CD14-positive monocyte (primary cell): Measurements from ENCODE around the gene IGFBP7. TPM values are rescaled to one million over a fixed set of nuclear protein-coding genes. Genes with fewer than 3 reads are reported as not detected.

Experiments
- DNase-seq, 3 donors: peaks; one replicate each; pipeline ENCODE4 v3.0.0-alpha.2; 2011 to 2022
- H2AFZ ChIP-seq: 2 replicates; pipeline ENCODE4 v1.6.0; 2012; ENCODE audit warnings: mild to moderate bottlenecking, low read depth, low read length, inconsistent platforms; ENCODE audit not compliant: insufficient read depth, poor library complexity, severe bottlenecking
- H3K27ac ChIP-seq, 2 donors: 1 replicate in 1 of 2; 2 replicates in 1 of 2; pipeline ENCODE4 v1.5.1; 2012 to 2013; ENCODE audit warnings: low read length in 2 of 2, control low read depth in 1 of 2, inconsistent platforms in 1 of 2, low read depth in 1 of 2, mild to moderate bottlenecking in 1 of 2
- H3K27me3 ChIP-seq, 2 donors: one replicate each; pipeline versions ENCODE4 v1.6.0 to v1.6.1; 2011 to 2013; ENCODE audit warnings: low read length in 2 of 2; ENCODE audit not compliant: control insufficient read depth in 2 of 2, insufficient read depth in 2 of 2
- H3K36me3 ChIP-seq, 2 donors: replicated peaks in 1 of 2; 1 replicate in 1 of 2; 2 replicates in 1 of 2; pipeline versions ENCODE4 v1.5.1 to v1.6.1; 2012 to 2013; ENCODE audit warnings: low read length in 2 of 2, control low read depth in 1 of 2, inconsistent platforms in 1 of 2, mild to moderate bottlenecking in 1 of 2; ENCODE audit not compliant: insufficient read depth in 2 of 2, control insufficient read depth in 1 of 2
- H3K4me1 ChIP-seq, 2 donors: 1 replicate in 1 of 2; 2 replicates in 1 of 2; pipeline versions ENCODE4 v1.5.1 to v1.6.1; 2012 to 2013; ENCODE audit warnings: low read length in 2 of 2, control low read depth in 1 of 2, inconsistent platforms in 1 of 2, mild to moderate bottlenecking in 1 of 2, moderate library complexity in 1 of 2; ENCODE audit not compliant: insufficient read depth in 2 of 2, control insufficient read depth in 1 of 2
- H3K4me2 ChIP-seq: replicated peaks from 2 replicates; pipeline ENCODE3; 2012; ENCODE audit warnings: low read length, moderate library complexity, mild to moderate bottlenecking; ENCODE audit not compliant: poor library complexity, severe bottlenecking; ENCODE audit errors: extremely low read depth
- H3K4me3 ChIP-seq, 3 experiments: fragments of 200-600 bp in 1 of 3; sonication (generic) in 1 of 3; replicated peaks in 1 of 3; 1 replicate in 2 of 3; 2 replicates in 1 of 3; pipeline ENCODE4 v1.5.1; 2011 to 2013; ENCODE audit warnings: low read length in 3 of 3, mild to moderate bottlenecking in 3 of 3, control low read depth in 2 of 3, low read depth in 2 of 3, inconsistent platforms in 1 of 3, moderate library complexity in 1 of 3
- H3K79me2 ChIP-seq: 2 replicates; pipeline ENCODE4 v1.6.0; 2012; ENCODE audit warnings: mild to moderate bottlenecking, control low read depth, inconsistent platforms, low read length, moderate library complexity; ENCODE audit not compliant: insufficient read depth
- H3K9ac ChIP-seq: 2 replicates; pipeline ENCODE4 v1.6.0; 2017; ENCODE audit warnings: low read length, mild to moderate bottlenecking; ENCODE audit not compliant: insufficient read depth, poor library complexity, severe bottlenecking
- H3K9me3 ChIP-seq, 2 donors: replicated peaks in 1 of 2; 1 replicate in 1 of 2; 2 replicates in 1 of 2; pipeline versions ENCODE4 v1.5.1 to v1.6.1; 2012 to 2013; ENCODE audit warnings: low read length in 2 of 2, control low read depth in 1 of 2; ENCODE audit not compliant: control insufficient read depth in 1 of 2, insufficient read depth in 1 of 2
- H4K20me1 ChIP-seq: 2 replicates; pipeline ENCODE4 v1.6.0; 2012; ENCODE audit warnings: mild to moderate bottlenecking, low read length, control low read depth, moderate library complexity; ENCODE audit not compliant: insufficient read depth
- H3K27ac Mint-ChIP-seq, 7 donors: one replicate each; pipeline ENCODE4 v1.8.0; 2020; ENCODE audit warnings: mild to moderate bottlenecking in 7 of 7, mixed read lengths in 7 of 7, moderate library complexity in 6 of 7, inconsistent platforms in 2 of 7
- H3K27me3 Mint-ChIP-seq, 3 donors: one replicate each; pipeline ENCODE4 v1.8.0; 2021 to 2022; ENCODE audit warnings: low read depth in 3 of 3, mild to moderate bottlenecking in 3 of 3, mixed read lengths in 3 of 3, moderate library complexity in 3 of 3, inconsistent platforms in 1 of 3
- H3K36me3 Mint-ChIP-seq, 2 donors: one replicate each; pipeline ENCODE4 v1.8.0; 2020; ENCODE audit warnings: mixed read lengths in 2 of 2, inconsistent platforms in 1 of 2, mild to moderate bottlenecking in 1 of 2
- H3K4me1 Mint-ChIP-seq: one replicate; pipeline ENCODE4 v1.8.0; 2020; ENCODE audit warnings: mild to moderate bottlenecking, mixed read lengths
- H3K4me3 Mint-ChIP-seq, 2 donors: one replicate each; pipeline ENCODE4 v1.8.0; 2020; ENCODE audit warnings: mild to moderate bottlenecking in 2 of 2, mixed read lengths in 2 of 2, moderate library complexity in 1 of 2
- H3K9me3 Mint-ChIP-seq, 7 donors: one replicate each; pipeline ENCODE4 v1.8.0; 2020 to 2022; ENCODE audit warnings: mixed read lengths in 7 of 7, mild to moderate bottlenecking in 6 of 7, moderate library complexity in 6 of 7, inconsistent platforms in 2 of 7
- WGBS: methylation state at CpG from one replicate; pipeline ENCODE4 v1.1.5; 2013; ENCODE audit warnings: missing lambda C conversion rate; ENCODE audit not compliant: insufficient coverage; 5-methylcytosine and 5-hydroxymethylcytosine counted together
- intact Hi-C, 2 donors: fragments of 100-400 bp; cut with micrococcal nuclease; formaldehyde crosslinking; loops; one replicate each; pipeline versions ENCODE4 v1.15.0 to v1.15.1; 2023
- polyA plus RNA-seq, 3 donors: library from polyadenylated mRNA; depleted of rRNA in 1 of 3; unstranded in 2 of 3; stranded (reverse) in 1 of 3; fragments of 300-500 nt in 2 of 3; fragments of >200 nt in 1 of 3; fragmentation: Illumina TruSeq in 2 of 3; gene quantifications; 1 replicate in 2 of 3; 2 replicates in 1 of 3; pipeline ENCODE4 v1.2.3, GENCODE V29; 2012 to 2021
- TF ChIP-seq, protein P1 (sequence below): fragments of 200-600 bp; IDR thresholded peaks from one replicate; pipeline ENCODE4 v1.8.0; 2022; ENCODE audit warnings: antibody characterized with exemption, mild to moderate bottlenecking

IGFBP7 gene
- polyA plus RNA-seq, 3 donors = 23.1 to 53.1 (median 46.9) TPM

DNA sequence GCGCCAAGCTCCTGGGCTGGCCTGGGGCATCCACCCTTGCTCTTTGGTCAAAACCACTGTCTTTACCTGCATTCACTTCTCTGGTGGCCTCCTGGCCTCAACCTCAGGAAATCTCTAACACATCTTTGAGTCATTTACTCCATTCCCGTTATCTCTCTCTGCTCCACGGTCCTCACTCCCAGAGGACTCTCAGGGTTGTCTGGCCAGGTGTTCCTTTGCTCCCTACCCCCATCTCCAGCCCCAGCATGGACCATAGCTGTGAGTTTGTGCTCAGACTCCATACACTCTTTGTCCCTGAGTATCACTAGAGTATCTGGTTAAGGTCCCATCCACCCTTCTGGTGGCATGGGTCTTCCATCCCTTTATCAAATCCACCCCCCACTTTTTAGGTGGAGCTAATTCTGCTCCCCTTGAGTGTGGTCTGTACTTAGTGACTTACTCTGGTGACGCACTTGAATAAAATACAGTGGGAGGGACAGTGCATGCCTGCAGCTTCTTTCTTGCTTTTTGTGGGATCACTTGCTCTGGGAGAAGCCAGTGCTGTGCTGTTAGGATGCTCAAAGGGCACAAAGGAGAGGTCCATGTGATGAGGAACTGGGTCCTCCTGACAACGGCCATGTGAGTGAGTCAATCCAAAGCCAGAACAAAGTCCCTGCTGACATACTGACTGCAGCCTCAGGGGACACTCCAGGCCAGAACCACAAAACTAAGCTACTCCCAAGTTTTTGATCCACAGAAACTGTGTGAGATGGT is 44.3 kb downstream of the IGFBP7 start:
- intact Hi-C loops = no loop called here
- H2AFZ ChIP-seq = no peak overlapping the region
- no peak overlapping the region for H3K27ac ChIP-seq
- no peak overlapping the region for H3K4me2 ChIP-seq
- Mint-ChIP-seq H3K9me3 (no peaks in the 10 kb centered on the region), H3K4me3 (no peak overlapping the region), H3K27me3 (no peaks in the 10 kb centered on the region), H3K4me1 (peaks cover 11% of the 10 kb centered on the region), H3K36me3 (peaks cover 10 to 20% of the 10 kb centered on the region in 2 donors), H3K27ac (peak overlapping the region in 4 of 7 donors; percentile 1 to 63 (median 16))
- DNase-seq = no peak
- peaks cover 6 to 8% of the 10 kb centered on the region in 2 donors for H3K4me1 ChIP-seq
- no peaks in the 10 kb centered on the region for H3K27me3 ChIP-seq
- H4K20me1 ChIP-seq = no peaks in the 10 kb centered on the region
- H3K9ac ChIP-seq = no peak overlapping the region
- peaks cover 57% of the 10 kb centered on the region for H3K79me2 ChIP-seq
- 100% methylated on average over 3 of the region's 5 CpGs for WGBS
- TF ChIP-seq, protein P1, sequence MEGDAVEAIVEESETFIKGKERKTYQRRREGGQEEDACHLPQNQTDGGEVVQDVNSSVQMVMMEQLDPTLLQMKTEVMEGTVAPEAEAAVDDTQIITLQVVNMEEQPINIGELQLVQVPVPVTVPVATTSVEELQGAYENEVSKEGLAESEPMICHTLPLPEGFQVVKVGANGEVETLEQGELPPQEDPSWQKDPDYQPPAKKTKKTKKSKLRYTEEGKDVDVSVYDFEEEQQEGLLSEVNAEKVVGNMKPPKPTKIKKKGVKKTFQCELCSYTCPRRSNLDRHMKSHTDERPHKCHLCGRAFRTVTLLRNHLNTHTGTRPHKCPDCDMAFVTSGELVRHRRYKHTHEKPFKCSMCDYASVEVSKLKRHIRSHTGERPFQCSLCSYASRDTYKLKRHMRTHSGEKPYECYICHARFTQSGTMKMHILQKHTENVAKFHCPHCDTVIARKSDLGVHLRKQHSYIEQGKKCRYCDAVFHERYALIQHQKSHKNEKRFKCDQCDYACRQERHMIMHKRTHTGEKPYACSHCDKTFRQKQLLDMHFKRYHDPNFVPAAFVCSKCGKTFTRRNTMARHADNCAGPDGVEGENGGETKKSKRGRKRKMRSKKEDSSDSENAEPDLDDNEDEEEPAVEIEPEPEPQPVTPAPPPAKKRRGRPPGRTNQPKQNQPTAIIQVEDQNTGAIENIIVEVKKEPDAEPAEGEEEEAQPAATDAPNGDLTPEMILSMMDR = no peak
- H3K9me3 ChIP-seq = no peaks in the 10 kb centered on the region
- no peaks in the 10 kb centered on the region for H3K36me3 ChIP-seq
- no peak overlapping the region for H3K4me3 ChIP-seq

GRCh38 chr4:57064811-57065711 is 45.1 kb downstream of the IGFBP7 start:
- no peaks in the 10 kb centered on the region for H3K9me3 Mint-ChIP-seq
- Histone ChIP-seq H3K27me3 (no peaks in the 10 kb centered on the region), H3K4me2 (no peak overlapping the region), H3K4me1 (peaks cover 0 to 2% of the 10 kb centered on the region in 2 donors), H3K9ac (no peak overlapping the region), H3K79me2 (peaks cover 53% of the 10 kb centered on the region), H2AFZ (no peak overlapping the region), H3K9me3 (no peaks in the 10 kb centered on the region), H3K27ac (no peak overlapping the region), H3K36me3 (no peaks in the 10 kb centered on the region), H4K20me1 (no peaks in the 10 kb centered on the region), H3K4me3 (no peak overlapping the region)
- no peaks in the 10 kb centered on the region for H3K27me3 Mint-ChIP-seq
- peak overlapping the region in 1 of 7 donors; percentile 23 for H3K27ac Mint-ChIP-seq
- no peak for DNase-seq
- WGBS = 89% methylated on average over 14 of the region's 20 CpGs
- TF ChIP-seq, protein P1 = no peak
- peaks cover 10 to 20% of the 10 kb centered on the region in 2 donors for H3K36me3 Mint-ChIP-seq
- H3K4me1 Mint-ChIP-seq = peaks cover 5% of the 10 kb centered on the region
- H3K4me3 Mint-ChIP-seq = no peak overlapping the region
- intact Hi-C loops = no loop called here
